Fibroblast of pulmonary artery (primary cell): ENCODE data around the gene NFYC.

Experiments used
- DNase-seq: peaks from one replicate; pipeline ENCODE4 v3.0.0-alpha.2; 2010; ENCODE audit warnings: low read depth
- H3K4me3 ChIP-seq: replicated peaks from 2 replicates; pipeline ENCODE4 v1.5.1; 2011; ENCODE audit warnings: low read depth, mild to moderate bottlenecking, control low read depth, low read length, moderate library complexity
- CTCF ChIP-seq: IDR thresholded peaks from 2 replicates; pipeline ENCODE4 v1.5.1; 2011; ENCODE audit warnings: mild to moderate bottlenecking, control low read depth, low read length, inconsistent platforms; ENCODE audit errors: missing control alignments

The NFYC gene

GRCh38 chr1:40757084-40757483 is 65.6 kb downstream of the NFYC start:
- DNase-seq = no peak
- H3K4me3 ChIP-seq = no peak overlapping the region
- no peak for TF ChIP-seq CTCF

GRCh38 chr1:40758004-40758403 is 66.5 kb downstream of the NFYC start:
- H3K4me3 ChIP-seq = no peak overlapping the region
- no peak for TF ChIP-seq CTCF
- DNase-seq = no peak

- TF ChIP-seq CTCF = no peak
- H3K4me3 ChIP-seq = no peak overlapping the region
- DNase-seq = no peak
These were observed 67.3 kb downstream of the NFYC start for GRCh38 chr1:40758578-40759343.

GRCh38 chr1:40760984-40761383 is 69.5 kb downstream of the NFYC start:
- peak; percentile 28 for DNase-seq
- TF ChIP-seq CTCF = no peak
- H3K4me3 ChIP-seq = no peak overlapping the region

- no peak overlapping the region for H3K4me3 ChIP-seq
- no peak for TF ChIP-seq CTCF
- DNase-seq = no peak
These were observed 70.8 kb downstream of the NFYC start for GRCh38 chr1:40762144-40762923.

GRCh38 chr1:40763742-40764532 is 72.4 kb downstream of the NFYC start:
- DNase-seq = no peak
- no peak for TF ChIP-seq CTCF
- H3K4me3 ChIP-seq = no peak overlapping the region
